HG02759 (cell line): Measurements from ENCODE around the gene PPAN.
A peak's percentile ranks its signal among the peaks of the same experiment; 100 is the strongest.

Experiments
- ATAC-seq: cut with Tn5 transposase; IDR thresholded peaks from one replicate; pipeline ENCODE4 v1.9.1; 2021; ENCODE audit warnings: mild to moderate bottlenecking, moderate library complexity; ENCODE audit not compliant: unreplicated experiment

The PPAN gene

GRCh38 chr19:10091895-10092641 lies 14.1 kb upstream of the PPAN start:
- ATAC-seq: no peak

GRCh38 chr19:10092648-10093294 lies 13.4 kb upstream of the PPAN start:
- ATAC-seq: no peak

- ATAC-seq: no peak
Observed at GRCh38 chr19:10093295-10094186, 12.6 kb upstream of the PPAN start.

GRCh38 chr19:10095622-10095947 lies 10.6 kb upstream of the PPAN start:
- no peak for ATAC-seq

- ATAC-seq: peak; percentile 84
Observed at GRCh38 chr19:10095948-10096614, 10.1 kb upstream of the PPAN start.

- no peak for ATAC-seq
Observed at GRCh38 chr19:10096615-10096963, 9.6 kb upstream of the PPAN start.

- ATAC-seq: no peak
Observed at GRCh38 chr19:10100163-10100785, 5.9 kb upstream of the PPAN start.

GRCh38 chr19:10102787-10103236 lies 3.4 kb upstream of the PPAN start:
- ATAC-seq: peak; percentile 30

- ATAC-seq: no peak
Observed at GRCh38 chr19:10104130-10104513, 2.0 kb upstream of the PPAN start.

- ATAC-seq: no peak
Observed at GRCh38 chr19:10104665-10105508, 1.3 kb upstream of the PPAN start.

GRCh38 chr19:10105509-10106099 lies 558 bp upstream of the PPAN start:
- peak; percentile 16 for ATAC-seq

GRCh38 chr19:10107254-10107653 lies 1.1 kb downstream of the PPAN start:
- ATAC-seq: no peak

GRCh38 chr19:10107817-10108367 lies 1.7 kb downstream of the PPAN start:
- ATAC-seq: no peak

- ATAC-seq: no peak
Observed at GRCh38 chr19:10109528-10109927, 3.4 kb downstream of the PPAN start.

GRCh38 chr19:10110076-10110971 lies 4.2 kb downstream of the PPAN start:
- ATAC-seq: no peak

GRCh38 chr19:10110972-10111317 lies 4.8 kb downstream of the PPAN start:
- ATAC-seq: no peak

- no peak for ATAC-seq
Observed at GRCh38 chr19:10111405-10111811, 5.2 kb downstream of the PPAN start, which contains the start of gene P2RY11. Gene P2RY11 (plus strand): TSS chr19:10111693. CDS start chr19:10111722, 29 bp downstream.
